OCI-LY3 (cell line): Measurements from ENCODE around the gene SDC4.

Experiments used
- H2AFZ ChIP-seq: fragments of 200-600, 300-600 bp; shearing (Covaris generic); 2 replicates; pipeline ENCODE4 v1.6.0; 2014; ENCODE audit warnings: antibody characterized with exemption, low read depth, low read length
- H3K27ac ChIP-seq: fragments of 200-600, 300-600 bp; sonication (generic); 2 replicates; pipeline ENCODE4 v1.5.1; 2014; ENCODE audit warnings: mild to moderate bottlenecking, low read length, moderate library complexity, mixed read lengths
- H3K27me3 ChIP-seq: fragments of 200-600, 300-600 bp; sonication (generic); 2 replicates; pipeline ENCODE4 v1.6.1; 2014; ENCODE audit warnings: low read depth, low read length, mixed read lengths
- H3K36me3 ChIP-seq: fragments of 200-600, 300-600 bp; sonication (generic); replicated peaks from 2 replicates; pipeline ENCODE3; 2014; ENCODE audit warnings: low read depth, low read length, mixed read lengths
- H3K4me1 ChIP-seq: fragments of 300-600, 200-600 bp; sonication (generic); 2 replicates; pipeline ENCODE4 v1.6.1; 2014; ENCODE audit warnings: low read length, mixed read lengths
- H3K4me2 ChIP-seq: fragments of 200-600, 300-600 bp; sonication (generic); 2 replicates; pipeline ENCODE4 v1.6.1; 2014; ENCODE audit warnings: low read length, mixed read lengths
- H3K4me3 ChIP-seq: fragments of 300-600, 200-600 bp; sonication (generic); 2 replicates; pipeline ENCODE4 v1.5.1; 2014; ENCODE audit warnings: antibody characterized with exemption, mild to moderate bottlenecking, low read length, moderate library complexity
- H3K79me2 ChIP-seq: fragments of 300-600, 200-600 bp; shearing (Covaris generic); 2 replicates; pipeline ENCODE4 v1.6.1; 2014; ENCODE audit warnings: mild to moderate bottlenecking, low read length, mixed read lengths
- H3K9ac ChIP-seq: fragments of 300-600, 200-600 bp; shearing (Covaris generic); 2 replicates; pipeline ENCODE4 v1.6.0; 2014; ENCODE audit warnings: mild to moderate bottlenecking, low read length, moderate library complexity
- H3K9me3 ChIP-seq: fragments of 200-600, 300-600 bp; shearing (Covaris generic); 2 replicates; pipeline ENCODE4 v1.6.1; 2014; ENCODE audit warnings: low read length, mixed read lengths; ENCODE audit not compliant: insufficient read depth
- H4K20me1 ChIP-seq: fragments of 200-600, 300-600 bp; sonication (generic); 2 replicates; pipeline ENCODE4 v1.6.1; 2016; ENCODE audit warnings: low read length, mixed read lengths; ENCODE audit not compliant: insufficient read depth
- CTCF ChIP-seq: fragments of 200-600, 300-600 bp; sonication (generic); IDR thresholded peaks from 2 replicates; pipeline ENCODE4 v1.5.1; 2014; ENCODE audit warnings: antibody characterized with exemption, low read length, low read depth
- EZH2phosphoT487 ChIP-seq: fragments of 200-600 bp; shearing (Covaris generic); IDR thresholded peaks from 2 replicates; pipeline ENCODE4 v1.6.1; 2018; ENCODE audit warnings: antibody characterized with exemption, mixed run types, low read depth

SDC4 gene

DNA sequence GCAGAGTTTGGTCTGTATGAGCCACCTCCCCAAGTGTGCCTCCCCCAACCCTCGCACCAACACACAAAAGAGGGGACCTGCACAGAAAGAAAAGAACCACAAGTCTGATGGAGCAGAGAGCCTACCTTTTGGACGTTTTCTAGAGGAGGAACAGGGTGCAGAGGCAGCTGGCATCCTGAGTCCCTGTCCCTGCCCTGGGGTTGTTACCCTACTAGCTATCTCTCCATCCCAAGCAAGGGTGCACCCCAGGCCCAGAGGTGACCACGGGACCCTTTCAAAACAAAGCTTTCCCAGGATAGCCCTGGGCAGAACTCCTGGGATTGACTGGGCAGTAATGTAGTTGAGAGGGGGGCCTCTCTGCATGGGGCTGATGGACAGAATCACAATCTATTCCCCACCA lies 30.4 kb downstream of the SDC4 start:
- no peak overlapping the region for H3K27ac ChIP-seq
- no peaks in the 10 kb centered on the region for H3K9me3 ChIP-seq
- peaks cover 33% of the 10 kb centered on the region for H3K4me1 ChIP-seq
- H3K27me3 ChIP-seq: peaks cover 9% of the 10 kb centered on the region
- H3K4me2 ChIP-seq: no peak overlapping the region
- H2AFZ ChIP-seq: no peak overlapping the region
- H3K36me3 ChIP-seq: no peaks in the 10 kb centered on the region
- no peaks in the 10 kb centered on the region for H4K20me1 ChIP-seq
- no peak overlapping the region for H3K9ac ChIP-seq
- no peak overlapping the region for H3K4me3 ChIP-seq
- TF ChIP-seq CTCF: no peak
- TF ChIP-seq EZH2phosphoT487: no peak
- no peaks in the 10 kb centered on the region for H3K79me2 ChIP-seq

- peaks cover 32% of the 10 kb centered on the region for H3K4me1 ChIP-seq
- H3K9ac ChIP-seq: no peak overlapping the region
- peaks cover 9% of the 10 kb centered on the region for H3K27me3 ChIP-seq
- H3K9me3 ChIP-seq: no peaks in the 10 kb centered on the region
- H2AFZ ChIP-seq: no peak overlapping the region
- no peak overlapping the region for H3K4me3 ChIP-seq
- no peaks in the 10 kb centered on the region for H4K20me1 ChIP-seq
- no peak overlapping the region for H3K4me2 ChIP-seq
- H3K27ac ChIP-seq: no peak overlapping the region
- H3K36me3 ChIP-seq: no peaks in the 10 kb centered on the region
- no peaks in the 10 kb centered on the region for H3K79me2 ChIP-seq
- TF ChIP-seq EZH2phosphoT487: no peak
- no peak for TF ChIP-seq CTCF
Observed at GRCh38 chr20:45316150-45317080, 31.8 kb downstream of the SDC4 start.

GRCh38 chr20:45315672-45316071 lies 32.6 kb downstream of the SDC4 start:
- Histone ChIP-seq H3K9me3 (no peaks in the 10 kb centered on the region), H3K27ac (no peak overlapping the region), H3K4me1 (peaks cover 26% of the 10 kb centered on the region), H3K79me2 (no peaks in the 10 kb centered on the region), H3K4me2 (no peak overlapping the region), H3K36me3 (no peaks in the 10 kb centered on the region), H3K27me3 (peaks cover 9% of the 10 kb centered on the region), H2AFZ (no peak overlapping the region), H4K20me1 (no peaks in the 10 kb centered on the region), H3K4me3 (no peak overlapping the region), H3K9ac (no peak overlapping the region)
- no peak for TF ChIP-seq CTCF
- TF ChIP-seq EZH2phosphoT487: no peak

GRCh38 chr20:45313943-45314342 lies 34.3 kb downstream of the SDC4 start:
- no peak overlapping the region for H3K4me2 ChIP-seq
- H3K79me2 ChIP-seq: no peaks in the 10 kb centered on the region
- no peak overlapping the region for H3K4me3 ChIP-seq
- no peak overlapping the region for H3K9ac ChIP-seq
- no peaks in the 10 kb centered on the region for H3K9me3 ChIP-seq
- no peak for TF ChIP-seq CTCF
- no peak for TF ChIP-seq EZH2phosphoT487
- H4K20me1 ChIP-seq: no peaks in the 10 kb centered on the region
- H2AFZ ChIP-seq: no peak overlapping the region
- peaks cover 9% of the 10 kb centered on the region for H3K27me3 ChIP-seq
- H3K27ac ChIP-seq: no peak overlapping the region
- H3K4me1 ChIP-seq: peaks cover 11% of the 10 kb centered on the region
- H3K36me3 ChIP-seq: no peaks in the 10 kb centered on the region
